ENCODE measurements around the gene SLC16A1.
"Not testable (repeated sequence)": the region's sequence is repeated elsewhere in the genome, so short reads cannot be mapped to it uniquely, and the experiment has no call there.

SLC16A1 gene

GRCh38 chr1:112925015-112925414, 31.0 kb downstream of the SLC16A1 start:
- DNase-seq (ENCODE audit: low read depth, low spot score): no peak

GRCh38 chr1:112923959-112924349, 32.0 kb downstream of the SLC16A1 start:
- no peak for DNase-seq (ENCODE audit: low read depth, low spot score)

- DNase-seq (ENCODE audit: low read depth, low spot score): no peak
Measured at GRCh38 chr1:112923234-112923958, 32.6 kb downstream of the SLC16A1 start.

GRCh38 chr1:112911506-112912220, 44.3 kb downstream of the SLC16A1 start:
- DNase-seq (ENCODE audit: low read depth, low spot score): no peak

- DNase-seq (ENCODE audit: low read depth, low spot score): no peak
Measured at GRCh38 chr1:112909847-112910246, 46.1 kb downstream of the SLC16A1 start.

GRCh38 chr1:112906150-112906698, 49.8 kb downstream of the SLC16A1 start:
- no peak for DNase-seq (ENCODE audit: low read depth, low spot score)

- no peak for DNase-seq (ENCODE audit: low read depth, low spot score)
Measured at GRCh38 chr1:112905395-112906149, 50.4 kb downstream of the SLC16A1 start.

GRCh38 chr1:112904831-112905261, 51.1 kb downstream of the SLC16A1 start:
- DNase-seq (ENCODE audit: low read depth, low spot score): no peak

GRCh38 chr1:112904071-112904830, 51.7 kb downstream of the SLC16A1 start:
- peak; percentile 29 for DNase-seq (ENCODE audit: low read depth, low spot score)

GRCh38 chr1:112902221-112902620, 53.8 kb downstream of the SLC16A1 start:
- no peak for DNase-seq (ENCODE audit: low read depth, low spot score)

GRCh38 chr1:112901387-112901786, 54.6 kb downstream of the SLC16A1 start:
- DNase-seq (ENCODE audit: low read depth, low spot score): no peak

GRCh38 chr1:112896783-112897182, 59.2 kb downstream of the SLC16A1 start:
- no peak for DNase-seq (ENCODE audit: low read depth, low spot score)

- no peak for DNase-seq (ENCODE audit: low read depth, low spot score)
Measured at GRCh38 chr1:112894561-112895011, 61.4 kb downstream of the SLC16A1 start.

GRCh38 chr1:112894010-112894292, 62.0 kb downstream of the SLC16A1 start:
- DNase-seq (ENCODE audit: low read depth, low spot score): no peak

GRCh38 chr1:112893288-112894009, 62.5 kb downstream of the SLC16A1 start:
- DNase-seq (ENCODE audit: low read depth, low spot score): no peak

GRCh38 chr1:112889906-112890305, 66.1 kb downstream of the SLC16A1 start:
- DNase-seq (ENCODE audit: low read depth, low spot score): not testable (repeated sequence)

- no peak for DNase-seq (ENCODE audit: low read depth, low spot score)
Measured at GRCh38 chr1:112889052-112889768, 66.8 kb downstream of the SLC16A1 start.

GRCh38 chr1:112888630-112889029, 67.4 kb downstream of the SLC16A1 start:
- no peak for DNase-seq (ENCODE audit: low read depth, low spot score)

- peak; percentile 25 for DNase-seq (ENCODE audit: low read depth, low spot score)
Measured at GRCh38 chr1:112887599-112888283, 68.3 kb downstream of the SLC16A1 start.

- not testable (repeated sequence) for DNase-seq (ENCODE audit: low read depth, low spot score)
Measured at GRCh38 chr1:112884996-112885395, 71.0 kb downstream of the SLC16A1 start.

All from astrocyte of the hippocampus (primary cell).